NCI-H187 treated with DMSO at 0.1 percent for 48 hours (cell line): ENCODE measurements around the gene ZNF181.

ENCODE experiments used
- DNase-seq: peaks from one replicate; lab custom pipeline; 2025; lab: John Stamatoyannopoulos, UW

ZNF181 gene

GRCh38 chr19:34757441-34757840, 23.4 kb downstream of the ZNF181 start:
- no peak for DNase-seq

- DNase-seq: no peak
These were observed 25.3 kb downstream of the ZNF181 start for GRCh38 chr19:34759218-34759917.

GRCh38 chr19:34766386-34766785, 32.3 kb downstream of the ZNF181 start:
- DNase-seq: no peak

- no peak for DNase-seq
These were observed 33.9 kb downstream of the ZNF181 start for GRCh38 chr19:34767951-34768350.

- peak; percentile 86 for DNase-seq
These were observed 38.9 kb downstream of the ZNF181 start, which contains the start of gene ZNF599 for GRCh38 chr19:34772697-34773554. ZNF599 (minus strand) TSS chr19:34773215; CDS start chr19:34772841, 374 bp downstream.

GRCh38 chr19:34773555-34773864, 39.5 kb downstream of the ZNF181 start:
- no peak for DNase-seq

- DNase-seq: no peak
These were observed 40.8 kb downstream of the ZNF181 start for GRCh38 chr19:34774857-34775256.

GRCh38 chr19:34778342-34778741, 44.3 kb downstream of the ZNF181 start:
- no peak for DNase-seq

- DNase-seq: no peak
These were observed 45.6 kb downstream of the ZNF181 start for GRCh38 chr19:34779652-34780051.

- no peak for DNase-seq
These were observed 52.2 kb downstream of the ZNF181 start for GRCh38 chr19:34786236-34786635.

- DNase-seq: no peak
These were observed 53.2 kb downstream of the ZNF181 start for GRCh38 chr19:34787059-34787824.

GRCh38 chr19:34788074-34788473, 54.0 kb downstream of the ZNF181 start:
- DNase-seq: no peak

- no peak for DNase-seq
These were observed 59.5 kb downstream of the ZNF181 start for GRCh38 chr19:34793565-34793964.

- no peak for DNase-seq
These were observed 60.3 kb downstream of the ZNF181 start for GRCh38 chr19:34794066-34794960.
